Right atrium auricular region (tissue), 2 donors: ENCODE data around the gene TLE7. TPM values are rescaled to one million over a fixed set of nuclear protein-coding genes. Genes with fewer than 3 reads are reported as not detected.

ENCODE experiments used
- DNase-seq: peaks from one replicate; pipeline ENCODE4 v3.0.0-alpha.2; 2019; ENCODE audit warnings: low spot score
- H3K27ac ChIP-seq, 2 donors: fragments of 200-600 bp; sonication (generic); 1 replicate in 1 of 2; 2 replicates in 1 of 2; pipeline ENCODE4 v1.5.1; 2016 to 2019
- H3K27me3 ChIP-seq, 2 donors: fragments of 200-600 bp; sonication (generic); one replicate each; pipeline versions ENCODE4 v1.5.1 to v1.6.0; 2017 to 2019
- H3K36me3 ChIP-seq: fragments of 200-600 bp; sonication (generic); one replicate; pipeline ENCODE4 v1.5.1; 2016
- H3K4me1 ChIP-seq, 2 donors: fragments of 200-600 bp; sonication (generic); one replicate each; pipeline versions ENCODE4 v1.5.1 to v1.6.0; 2017 to 2019
- H3K4me3 ChIP-seq, 2 donors: fragments of 200-600 bp; sonication (generic); 1 replicate in 1 of 2; 2 replicates in 1 of 2; pipeline ENCODE4 v1.5.1; 2017 to 2019; ENCODE audit warnings: mild to moderate bottlenecking in 1 of 2, moderate library complexity in 1 of 2
- H3K9me3 ChIP-seq, 2 donors: fragments of 200-600 bp; sonication (generic); one replicate each; pipeline ENCODE4 v1.5.1; 2019
- total RNA-seq, 2 donors: library from RNA; depleted of rRNA; stranded (reverse); fragments of >200 nt; gene quantifications; one replicate each; pipeline ENCODE4 v1.1.0, GENCODE V29; 2016
- TF ChIP-seq, protein P1 (sequence below), 2 donors: fragments of 200-600 bp; sonication (generic); IDR thresholded peaks; one replicate each; pipeline ENCODE4 v1.5.1; 2019; ENCODE audit warnings: antibody characterized with exemption in 2 of 2

TLE7 gene
- total RNA-seq, 2 donors from 2014 or later = not detected

DNA sequence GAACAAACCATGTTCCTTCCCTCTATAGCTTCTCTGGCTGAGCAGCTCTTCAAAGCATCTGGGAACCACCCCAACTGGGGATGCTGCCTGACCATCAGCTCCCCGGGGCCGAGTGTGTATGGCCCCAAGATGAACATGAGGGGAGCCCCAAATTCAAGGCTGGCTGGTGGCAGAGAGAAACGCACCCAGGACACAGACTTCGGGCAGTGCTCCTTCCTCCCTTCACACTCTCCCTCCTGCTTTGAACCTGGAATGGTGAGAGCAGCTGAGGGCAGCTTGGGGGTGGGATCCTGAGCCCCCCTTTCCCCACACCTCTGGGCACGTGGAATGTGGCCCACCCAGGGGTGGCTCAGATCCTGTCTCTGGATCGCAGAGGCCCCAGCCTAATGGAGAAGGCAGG is 17.2 kb downstream of the TLE7 start:
- Histone ChIP-seq H3K27me3 (peaks cover 0 to 8% of the 10 kb centered on the region in 2 donors), H3K4me1 (no peaks in the 10 kb centered on the region)
- no peak for DNase-seq

DNA sequence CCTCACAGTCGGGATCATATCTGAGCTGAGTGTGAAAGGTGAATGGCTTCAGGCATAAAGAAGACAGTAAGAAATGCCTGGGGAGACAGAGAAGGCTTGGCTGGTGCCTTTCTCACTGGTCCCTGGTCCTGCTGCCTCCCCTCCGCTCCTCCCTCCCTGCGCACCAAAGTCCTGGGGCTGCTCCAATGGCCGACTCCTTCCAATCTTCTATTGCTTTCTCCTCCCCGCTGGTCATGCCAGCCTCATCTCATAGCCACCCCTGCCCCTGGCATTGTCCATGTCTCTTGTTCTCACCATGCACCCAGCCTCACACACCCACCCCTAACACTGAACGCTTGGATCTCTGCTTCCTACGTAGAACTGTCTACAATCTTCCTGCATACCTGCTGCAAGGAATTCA is 18.0 kb downstream of the TLE7 start:
- TF ChIP-seq, protein P1, sequence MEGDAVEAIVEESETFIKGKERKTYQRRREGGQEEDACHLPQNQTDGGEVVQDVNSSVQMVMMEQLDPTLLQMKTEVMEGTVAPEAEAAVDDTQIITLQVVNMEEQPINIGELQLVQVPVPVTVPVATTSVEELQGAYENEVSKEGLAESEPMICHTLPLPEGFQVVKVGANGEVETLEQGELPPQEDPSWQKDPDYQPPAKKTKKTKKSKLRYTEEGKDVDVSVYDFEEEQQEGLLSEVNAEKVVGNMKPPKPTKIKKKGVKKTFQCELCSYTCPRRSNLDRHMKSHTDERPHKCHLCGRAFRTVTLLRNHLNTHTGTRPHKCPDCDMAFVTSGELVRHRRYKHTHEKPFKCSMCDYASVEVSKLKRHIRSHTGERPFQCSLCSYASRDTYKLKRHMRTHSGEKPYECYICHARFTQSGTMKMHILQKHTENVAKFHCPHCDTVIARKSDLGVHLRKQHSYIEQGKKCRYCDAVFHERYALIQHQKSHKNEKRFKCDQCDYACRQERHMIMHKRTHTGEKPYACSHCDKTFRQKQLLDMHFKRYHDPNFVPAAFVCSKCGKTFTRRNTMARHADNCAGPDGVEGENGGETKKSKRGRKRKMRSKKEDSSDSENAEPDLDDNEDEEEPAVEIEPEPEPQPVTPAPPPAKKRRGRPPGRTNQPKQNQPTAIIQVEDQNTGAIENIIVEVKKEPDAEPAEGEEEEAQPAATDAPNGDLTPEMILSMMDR (IDR thresholded peaks at IDR 0.05) = no peak
- Histone ChIP-seq H3K27me3 (peaks cover 0 to 8% of the 10 kb centered on the region in 2 donors), H3K4me3 (no peak overlapping the region), H3K27ac (no peak overlapping the region), H3K4me1 (no peaks in the 10 kb centered on the region), H3K36me3 (no peaks in the 10 kb centered on the region), H3K9me3 (peaks cover 0 to 11% of the 10 kb centered on the region in 2 donors)
- DNase-seq = no peak

More for the DNA sequence above, 17.2 kb downstream of the TLE7 start:
- H3K9me3 ChIP-seq = peaks cover 0 to 12% of the 10 kb centered on the region in 2 donors
- TF ChIP-seq, protein P1 (IDR thresholded peaks at IDR 0.05) = no peak
- no peaks in the 10 kb centered on the region for H3K36me3 ChIP-seq
- no peak overlapping the region for H3K4me3 ChIP-seq
- no peak overlapping the region for H3K27ac ChIP-seq

DNA sequence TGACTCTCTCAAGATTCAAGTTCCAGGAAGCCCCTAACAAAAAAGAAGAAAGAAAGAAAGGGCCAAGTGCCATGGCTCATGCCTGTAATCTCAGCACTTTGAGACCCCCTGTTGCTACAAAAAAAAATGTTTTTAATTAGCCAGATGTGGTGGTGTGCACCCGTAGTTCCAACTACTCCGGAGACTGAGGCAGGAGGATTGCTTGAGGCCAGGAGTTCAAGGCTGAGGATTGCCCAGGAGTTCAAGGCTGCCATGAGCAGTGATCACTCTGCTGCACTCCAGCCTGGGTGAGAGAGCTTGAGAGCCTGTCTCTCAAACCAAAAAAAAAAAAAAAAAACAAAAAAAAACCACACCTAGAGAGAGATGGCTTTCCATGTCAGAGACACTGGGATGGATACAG is 18.8 kb downstream of the TLE7 start:
- Histone ChIP-seq H3K4me1 (no peaks in the 10 kb centered on the region), H3K9me3 (peaks cover 0 to 2% of the 10 kb centered on the region in 2 donors), H3K36me3 (no peaks in the 10 kb centered on the region), H3K27me3 (peaks cover 0 to 8% of the 10 kb centered on the region in 2 donors), H3K27ac (no peak overlapping the region), H3K4me3 (no peak overlapping the region)
- TF ChIP-seq, protein P1 (IDR thresholded peaks at IDR 0.05) = no peak
- no peak for DNase-seq

DNA sequence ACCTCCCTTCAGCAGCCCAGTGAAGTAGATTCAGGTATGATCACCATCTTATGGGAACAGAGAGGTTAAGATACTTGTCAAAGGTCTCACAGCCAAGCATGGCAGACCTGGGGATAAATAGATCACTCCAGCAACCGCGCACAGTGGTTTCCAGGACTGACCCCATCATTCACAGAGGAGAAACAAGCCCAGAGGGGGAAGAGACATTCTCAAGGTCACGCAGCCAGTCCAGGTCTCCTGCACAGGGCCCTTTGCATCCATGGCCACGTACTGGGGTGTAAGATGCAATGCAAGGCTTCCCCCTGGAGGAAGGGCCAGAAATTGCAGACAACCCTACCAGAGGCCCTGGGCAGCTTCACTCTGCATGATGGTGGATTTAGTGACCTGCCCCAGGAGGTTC is 19.9 kb downstream of the TLE7 start:
- Histone ChIP-seq H3K9me3 (no peaks in the 10 kb centered on the region), H3K27me3 (peaks cover 0 to 8% of the 10 kb centered on the region in 2 donors), H3K4me3 (no peak overlapping the region), H3K27ac (no peak overlapping the region), H3K4me1 (no peaks in the 10 kb centered on the region), H3K36me3 (no peaks in the 10 kb centered on the region)
- no peak for DNase-seq
- TF ChIP-seq, protein P1 (IDR thresholded peaks at IDR 0.05) = no peak

DNA sequence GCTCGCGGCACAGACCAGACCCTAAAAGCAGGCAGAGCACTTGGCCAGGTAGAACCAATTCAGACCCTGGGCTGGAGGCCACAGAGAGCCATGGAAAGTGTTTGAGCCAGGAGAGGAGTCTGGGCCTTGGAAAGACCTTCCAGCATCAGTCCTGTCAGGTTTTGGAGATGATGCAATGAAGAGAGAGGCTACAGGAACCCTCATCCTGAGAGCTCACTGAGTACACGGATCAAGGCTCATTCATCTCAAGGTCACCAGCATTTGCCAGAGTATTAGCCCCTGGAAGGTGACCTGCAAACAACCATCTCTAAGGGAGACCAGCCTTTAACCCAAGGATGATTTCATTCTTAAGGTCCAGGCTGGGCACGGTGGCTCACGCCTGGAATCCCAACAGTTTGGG is 27.8 kb downstream of the TLE7 start:
- no peaks in the 10 kb centered on the region for H3K4me1 ChIP-seq
- H3K9me3 ChIP-seq = no peaks in the 10 kb centered on the region
- H3K4me3 ChIP-seq = no peak overlapping the region
- DNase-seq = no peak
- no peaks in the 10 kb centered on the region for H3K36me3 ChIP-seq
- TF ChIP-seq, protein P1 (IDR thresholded peaks at IDR 0.05) = no peak
- no peak overlapping the region for H3K27ac ChIP-seq
- no peaks in the 10 kb centered on the region for H3K27me3 ChIP-seq

DNA sequence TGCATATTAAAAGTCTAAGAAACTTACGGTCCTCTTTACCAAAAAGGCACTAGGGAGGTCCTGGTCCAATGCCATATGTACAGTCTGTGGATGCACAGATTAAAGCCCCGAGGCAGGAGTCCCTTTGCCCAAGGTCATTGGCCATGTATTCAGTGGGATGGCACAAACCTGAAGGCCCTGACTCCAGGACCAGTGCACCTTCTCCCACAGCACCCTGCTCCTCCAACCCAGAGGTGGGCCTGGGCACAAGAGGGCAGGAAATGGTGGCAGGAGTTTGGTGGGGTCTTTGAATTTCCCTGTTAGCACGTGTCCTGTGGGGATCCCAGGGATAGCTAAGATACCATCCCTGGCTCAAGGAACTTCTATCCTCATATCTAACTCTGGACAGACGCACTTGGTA is 28.5 kb downstream of the TLE7 start:
- Histone ChIP-seq H3K4me1 (no peaks in the 10 kb centered on the region), H3K36me3 (no peaks in the 10 kb centered on the region), H3K4me3 (no peak overlapping the region), H3K9me3 (no peaks in the 10 kb centered on the region), H3K27me3 (no peaks in the 10 kb centered on the region), H3K27ac (no peak overlapping the region)
- TF ChIP-seq, protein P1 (IDR thresholded peaks at IDR 0.05) = no peak
- DNase-seq = no peak
